ENCODE data around the gene ULK4.

Gene ULK4

DNA sequence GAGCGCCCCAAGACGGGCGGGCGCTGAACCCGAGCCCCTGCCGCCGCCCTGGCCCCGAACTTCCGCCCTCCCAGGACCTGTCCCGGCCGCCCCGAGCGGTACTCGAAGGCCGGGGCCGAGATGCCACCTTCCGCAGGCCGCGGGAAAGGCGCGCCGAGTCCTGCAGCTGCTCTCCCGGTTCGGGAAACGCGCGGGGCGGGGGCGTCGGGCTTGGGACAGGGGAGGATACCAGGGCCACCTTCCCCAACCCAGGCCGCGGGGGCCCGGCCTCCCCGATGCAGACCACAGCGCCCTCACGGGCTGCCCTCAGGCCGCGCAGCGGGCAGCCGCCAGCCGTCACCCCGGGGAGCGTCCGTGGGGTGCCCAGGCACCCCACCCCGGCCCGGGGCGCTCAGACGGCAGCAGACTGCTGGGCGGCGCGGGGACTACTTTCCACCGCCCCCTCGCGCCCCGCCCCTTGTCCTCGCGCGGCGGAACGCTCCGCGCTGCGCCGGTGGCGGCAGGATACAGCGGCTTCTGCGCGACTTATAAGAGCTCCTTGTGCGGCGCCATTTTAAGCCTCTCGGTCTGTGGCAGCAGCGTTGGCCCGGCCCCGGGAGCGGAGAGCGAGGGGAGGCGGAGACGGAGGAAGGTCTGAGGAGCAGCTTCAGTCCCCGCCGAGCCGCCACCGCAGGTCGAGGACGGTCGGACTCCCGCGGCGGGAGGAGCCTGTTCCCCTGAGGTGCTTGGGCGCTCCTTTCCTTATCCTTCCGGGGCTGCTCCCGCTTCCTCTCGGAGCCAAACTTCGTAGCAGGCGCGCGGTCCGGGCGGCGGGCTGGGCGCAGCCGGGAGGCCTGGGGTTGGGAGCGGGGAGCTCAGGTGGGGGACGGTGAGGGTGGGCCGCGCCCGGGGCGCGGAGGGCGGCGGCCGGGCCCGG, 762.7 kb downstream of the ULK4 start, which contains the start of gene CTNNB1 (continued):
- TF ChIP-seq, protein P1, sequence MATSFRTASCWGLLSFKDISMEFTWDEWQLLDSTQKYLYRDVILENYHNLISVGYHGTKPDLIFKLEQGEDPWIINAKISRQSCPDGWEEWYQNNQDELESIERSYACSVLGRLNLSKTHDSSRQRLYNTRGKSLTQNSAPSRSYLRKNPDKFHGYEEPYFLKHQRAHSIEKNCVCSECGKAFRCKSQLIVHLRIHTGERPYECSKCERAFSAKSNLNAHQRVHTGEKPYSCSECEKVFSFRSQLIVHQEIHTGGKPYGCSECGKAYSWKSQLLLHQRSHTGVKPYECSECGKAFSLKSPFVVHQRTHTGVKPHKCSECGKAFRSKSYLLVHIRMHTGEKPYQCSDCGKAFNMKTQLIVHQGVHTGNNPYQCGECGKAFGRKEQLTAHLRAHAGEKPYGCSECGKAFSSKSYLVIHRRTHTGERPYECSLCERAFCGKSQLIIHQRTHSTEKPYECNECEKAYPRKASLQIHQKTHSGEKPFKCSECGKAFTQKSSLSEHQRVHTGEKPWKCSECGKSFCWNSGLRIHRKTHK (tag by site-specific recombination; IDR thresholded peaks at IDR 0.05): no peak
- TF ChIP-seq ZNF548 (tag by site-specific recombination; IDR thresholded peaks at IDR 0.05): no peak
- TF ChIP-seq, protein P2, sequence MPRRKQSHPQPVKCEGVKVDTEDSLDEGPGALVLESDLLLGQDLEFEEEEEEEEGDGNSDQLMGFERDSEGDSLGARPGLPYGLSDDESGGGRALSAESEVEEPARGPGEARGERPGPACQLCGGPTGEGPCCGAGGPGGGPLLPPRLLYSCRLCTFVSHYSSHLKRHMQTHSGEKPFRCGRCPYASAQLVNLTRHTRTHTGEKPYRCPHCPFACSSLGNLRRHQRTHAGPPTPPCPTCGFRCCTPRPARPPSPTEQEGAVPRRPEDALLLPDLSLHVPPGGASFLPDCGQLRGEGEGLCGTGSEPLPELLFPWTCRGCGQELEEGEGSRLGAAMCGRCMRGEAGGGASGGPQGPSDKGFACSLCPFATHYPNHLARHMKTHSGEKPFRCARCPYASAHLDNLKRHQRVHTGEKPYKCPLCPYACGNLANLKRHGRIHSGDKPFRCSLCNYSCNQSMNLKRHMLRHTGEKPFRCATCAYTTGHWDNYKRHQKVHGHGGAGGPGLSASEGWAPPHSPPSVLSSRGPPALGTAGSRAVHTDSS (tag by site-specific recombination; IDR thresholded peaks at IDR 0.05): peak; percentile 26; the same call in 1 of the 2 replicates
- no peak for TF ChIP-seq ZNF140 (tag by site-specific recombination; IDR thresholded peaks at IDR 0.05)
- TF ChIP-seq ZNF830 (tag by site-specific recombination; IDR thresholded peaks at IDR 0.05; ENCODE audit: low read depth): no peak
- TF ChIP-seq, protein P3, sequence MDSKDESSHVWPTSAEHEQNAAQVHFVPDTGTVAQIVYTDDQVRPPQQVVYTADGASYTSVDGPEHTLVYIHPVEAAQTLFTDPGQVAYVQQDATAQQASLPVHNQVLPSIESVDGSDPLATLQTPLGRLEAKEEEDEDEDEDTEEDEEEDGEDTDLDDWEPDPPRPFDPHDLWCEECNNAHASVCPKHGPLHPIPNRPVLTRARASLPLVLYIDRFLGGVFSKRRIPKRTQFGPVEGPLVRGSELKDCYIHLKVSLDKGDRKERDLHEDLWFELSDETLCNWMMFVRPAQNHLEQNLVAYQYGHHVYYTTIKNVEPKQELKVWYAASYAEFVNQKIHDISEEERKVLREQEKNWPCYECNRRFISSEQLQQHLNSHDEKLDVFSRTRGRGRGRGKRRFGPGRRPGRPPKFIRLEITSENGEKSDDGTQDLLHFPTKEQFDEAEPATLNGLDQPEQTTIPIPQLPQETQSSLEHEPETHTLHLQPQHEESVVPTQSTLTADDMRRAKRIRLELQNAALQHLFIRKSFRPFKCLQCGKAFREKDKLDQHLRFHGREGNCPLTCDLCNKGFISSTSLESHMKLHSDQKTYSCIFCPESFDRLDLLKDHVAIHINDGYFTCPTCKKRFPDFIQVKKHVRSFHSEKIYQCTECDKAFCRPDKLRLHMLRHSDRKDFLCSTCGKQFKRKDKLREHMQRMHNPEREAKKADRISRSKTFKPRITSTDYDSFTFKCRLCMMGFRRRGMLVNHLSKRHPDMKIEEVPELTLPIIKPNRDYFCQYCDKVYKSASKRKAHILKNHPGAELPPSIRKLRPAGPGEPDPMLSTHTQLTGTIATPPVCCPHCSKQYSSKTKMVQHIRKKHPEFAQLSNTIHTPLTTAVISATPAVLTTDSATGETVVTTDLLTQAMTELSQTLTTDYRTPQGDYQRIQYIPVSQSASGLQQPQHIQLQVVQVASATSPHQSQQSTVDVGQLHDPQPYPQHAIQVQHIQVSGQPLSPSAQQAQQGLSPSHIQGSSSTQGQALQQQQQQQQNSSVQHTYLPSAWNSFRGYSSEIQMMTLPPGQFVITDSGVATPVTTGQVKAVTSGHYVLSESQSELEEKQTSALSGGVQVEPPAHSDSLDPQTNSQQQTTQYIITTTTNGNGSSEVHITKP (tag by site-specific recombination; IDR thresholded peaks at IDR 0.05): no peak
- TF ChIP-seq, protein P4, sequence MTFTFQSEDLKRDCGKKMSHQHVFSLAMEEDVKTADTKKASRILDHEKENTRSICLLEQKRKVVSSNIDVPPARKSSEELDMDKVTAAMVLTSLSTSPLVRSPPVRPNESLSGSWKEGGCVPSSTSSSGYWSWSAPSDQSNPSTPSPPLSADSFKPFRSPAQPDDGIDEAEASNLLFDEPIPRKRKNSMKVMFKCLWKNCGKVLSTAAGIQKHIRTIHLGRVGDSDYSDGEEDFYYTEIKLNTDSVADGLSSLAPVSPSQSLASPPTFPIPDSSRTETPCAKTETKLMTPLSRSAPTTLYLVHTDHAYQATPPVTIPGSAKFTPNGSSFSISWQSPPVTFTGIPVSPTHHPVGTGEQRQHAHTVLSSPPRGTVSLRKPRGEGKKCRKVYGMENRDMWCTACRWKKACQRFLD (tag by site-specific recombination; IDR thresholded peaks at IDR 0.05): no peak
- no peak; the same call in 1 of the 2 replicates for TF ChIP-seq ZBTB48 (tag by site-specific recombination; IDR thresholded peaks at IDR 0.05)
- TF ChIP-seq SETDB1 (IDR thresholded peaks at IDR 0.05; ENCODE audit: insufficient read length, low read length): no peak
- TF ChIP-seq, protein P5, sequence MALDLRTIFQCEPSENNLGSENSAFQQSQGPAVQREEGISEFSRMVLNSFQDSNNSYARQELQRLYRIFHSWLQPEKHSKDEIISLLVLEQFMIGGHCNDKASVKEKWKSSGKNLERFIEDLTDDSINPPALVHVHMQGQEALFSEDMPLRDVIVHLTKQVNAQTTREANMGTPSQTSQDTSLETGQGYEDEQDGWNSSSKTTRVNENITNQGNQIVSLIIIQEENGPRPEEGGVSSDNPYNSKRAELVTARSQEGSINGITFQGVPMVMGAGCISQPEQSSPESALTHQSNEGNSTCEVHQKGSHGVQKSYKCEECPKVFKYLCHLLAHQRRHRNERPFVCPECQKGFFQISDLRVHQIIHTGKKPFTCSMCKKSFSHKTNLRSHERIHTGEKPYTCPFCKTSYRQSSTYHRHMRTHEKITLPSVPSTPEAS (tag by site-specific recombination; IDR thresholded peaks at IDR 0.05): no peak; the same call in 1 of the 2 replicates
- peak; percentile 69; the same call in 1 of the 2 replicates for TF ChIP-seq EGR2 (tag by site-specific recombination; IDR thresholded peaks at IDR 0.05; ENCODE audit: low read depth)
- TF ChIP-seq ZNF514 (tag by site-specific recombination; IDR thresholded peaks at IDR 0.05): no peak
- 0 out of 2 replicates have a peak, but pooled peaks have one; percentile 18 for TF ChIP-seq SCRT1 (tag by site-specific recombination; IDR thresholded peaks at IDR 0.05; ENCODE audit: borderline replicate concordance)
- TF ChIP-seq ZNF837 (tag by site-specific recombination; IDR thresholded peaks at IDR 0.05): no peak
- TF ChIP-seq ZNF629 (tag by site-specific recombination; IDR thresholded peaks at IDR 0.05): peak; percentile 72
- TF ChIP-seq ZNF121 (tag by site-specific recombination; IDR thresholded peaks at IDR 0.05): no peak
- TF ChIP-seq, protein P6, sequence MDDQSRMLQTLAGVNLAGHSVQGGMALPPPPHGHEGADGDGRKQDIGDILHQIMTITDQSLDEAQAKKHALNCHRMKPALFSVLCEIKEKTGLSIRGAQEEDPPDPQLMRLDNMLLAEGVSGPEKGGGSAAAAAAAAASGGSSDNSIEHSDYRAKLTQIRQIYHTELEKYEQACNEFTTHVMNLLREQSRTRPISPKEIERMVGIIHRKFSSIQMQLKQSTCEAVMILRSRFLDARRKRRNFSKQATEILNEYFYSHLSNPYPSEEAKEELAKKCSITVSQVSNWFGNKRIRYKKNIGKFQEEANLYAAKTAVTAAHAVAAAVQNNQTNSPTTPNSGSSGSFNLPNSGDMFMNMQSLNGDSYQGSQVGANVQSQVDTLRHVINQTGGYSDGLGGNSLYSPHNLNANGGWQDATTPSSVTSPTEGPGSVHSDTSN (CRISPR knock-in tag; IDR thresholded peaks at IDR 0.05): no peak
- TF ChIP-seq, protein P7, sequence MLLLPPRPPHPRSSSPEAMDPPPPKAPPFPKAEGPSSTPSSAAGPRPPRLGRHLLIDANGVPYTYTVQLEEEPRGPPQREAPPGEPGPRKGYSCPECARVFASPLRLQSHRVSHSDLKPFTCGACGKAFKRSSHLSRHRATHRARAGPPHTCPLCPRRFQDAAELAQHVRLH (tag by site-specific recombination; IDR thresholded peaks at IDR 0.05): 0 out of 2 replicates have a peak, but pooled peaks have one; percentile 54
- no peak for TF ChIP-seq ZNF664 (tag by site-specific recombination; IDR thresholded peaks at IDR 0.05)
- peak; percentile 30; the same call in 1 of the 2 replicates for TF ChIP-seq ZNF350 (tag by site-specific recombination; IDR thresholded peaks at IDR 0.05)
- 0 out of 2 replicates have a peak, but pooled peaks have one; percentile 12 for TF ChIP-seq ZNF596 (tag by site-specific recombination; IDR thresholded peaks at IDR 0.05)
- peak; percentile 96 for TF ChIP-seq ZNF660 (tag by site-specific recombination; IDR thresholded peaks at IDR 0.05)
- TF ChIP-seq, protein P8, sequence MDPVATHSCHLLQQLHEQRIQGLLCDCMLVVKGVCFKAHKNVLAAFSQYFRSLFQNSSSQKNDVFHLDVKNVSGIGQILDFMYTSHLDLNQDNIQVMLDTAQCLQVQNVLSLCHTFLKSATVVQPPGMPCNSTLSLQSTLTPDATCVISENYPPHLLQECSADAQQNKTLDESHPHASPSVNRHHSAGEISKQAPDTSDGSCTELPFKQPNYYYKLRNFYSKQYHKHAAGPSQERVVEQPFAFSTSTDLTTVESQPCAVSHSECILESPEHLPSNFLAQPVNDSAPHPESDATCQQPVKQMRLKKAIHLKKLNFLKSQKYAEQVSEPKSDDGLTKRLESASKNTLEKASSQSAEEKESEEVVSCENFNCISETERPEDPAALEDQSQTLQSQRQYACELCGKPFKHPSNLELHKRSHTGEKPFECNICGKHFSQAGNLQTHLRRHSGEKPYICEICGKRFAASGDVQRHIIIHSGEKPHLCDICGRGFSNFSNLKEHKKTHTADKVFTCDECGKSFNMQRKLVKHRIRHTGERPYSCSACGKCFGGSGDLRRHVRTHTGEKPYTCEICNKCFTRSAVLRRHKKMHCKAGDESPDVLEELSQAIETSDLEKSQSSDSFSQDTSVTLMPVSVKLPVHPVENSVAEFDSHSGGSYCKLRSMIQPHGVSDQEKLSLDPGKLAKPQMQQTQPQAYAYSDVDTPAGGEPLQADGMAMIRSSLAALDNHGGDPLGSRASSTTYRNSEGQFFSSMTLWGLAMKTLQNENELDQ (tag by site-specific recombination; IDR thresholded peaks at IDR 0.05; ENCODE audit: low read depth): no peak
- TF ChIP-seq ZSCAN30 (tag by site-specific recombination; IDR thresholded peaks at IDR 0.05): peak; percentile 95
- TF ChIP-seq ZNF670 (tag by site-specific recombination; IDR thresholded peaks at IDR 0.05; ENCODE audit: low read depth): no peak
